MM.1S (cell line): Measurements from ENCODE around the gene MBOAT2.

Source experiments
- DNase-seq: peaks from one replicate; pipeline ENCODE4 v3.0.0-alpha.2; 2015
- H2AFZ ChIP-seq: fragments of 300-600 bp; sonication (generic); 2 replicates; pipeline ENCODE4 v1.6.0; 2016; ENCODE audit warnings: antibody characterized with exemption, low read length
- H3F3A ChIP-seq: fragments of 300-600 bp; sonication (generic); 2 replicates; pipeline ENCODE4 v1.6.1; 2016; ENCODE audit warnings: mild to moderate bottlenecking, antibody characterized with exemption, low read length, moderate library complexity, mixed read lengths; ENCODE audit not compliant: insufficient read depth
- H3K27ac ChIP-seq: fragments of 300-600 bp; sonication (generic); 2 replicates; pipeline ENCODE4 v1.5.1; 2016; ENCODE audit warnings: mild to moderate bottlenecking, low read length
- H3K27me3 ChIP-seq: fragments of 300-600 bp; sonication (generic); replicated peaks from 2 replicates; pipeline ENCODE4 v1.6.0; 2016; ENCODE audit warnings: low read length; ENCODE audit not compliant: insufficient read depth
- H3K36me3 ChIP-seq: fragments of 300-600 bp; sonication (generic); replicated peaks from 2 replicates; pipeline ENCODE4 v1.6.1; 2016; ENCODE audit warnings: mild to moderate bottlenecking, low read length, mixed read lengths; ENCODE audit not compliant: insufficient read depth
- H3K4me1 ChIP-seq: fragments of 300-600 bp; sonication (generic); 2 replicates; pipeline ENCODE4 v1.6.1; 2016; ENCODE audit warnings: low read length, mixed read lengths
- H3K4me2 ChIP-seq: fragments of 300-600 bp; sonication (generic); 2 replicates; pipeline ENCODE4 v1.6.0; 2016; ENCODE audit warnings: low read depth, low read length
- H3K4me3 ChIP-seq: fragments of 300-600 bp; sonication (generic); 2 replicates; pipeline ENCODE4 v1.5.1; 2016; ENCODE audit warnings: low read length, mixed read lengths
- H3K79me2 ChIP-seq: fragments of 300-600 bp; sonication (generic); 2 replicates; pipeline ENCODE4 v1.6.1; 2016; ENCODE audit warnings: mixed run types, low read length, mixed read lengths
- H3K9ac ChIP-seq: fragments of 300-600 bp; sonication (generic); 2 replicates; pipeline ENCODE4 v1.6.1; 2016; ENCODE audit warnings: low read length, mixed read lengths
- H3K9me2 ChIP-seq: fragments of 300-600 bp; sonication (generic); replicated peaks from 2 replicates; pipeline ENCODE4 v1.6.1; 2016; ENCODE audit warnings: mild to moderate bottlenecking, low read length, mixed read lengths; ENCODE audit not compliant: insufficient read depth
- H3K9me3 ChIP-seq: fragments of 300-600 bp; sonication (generic); replicated peaks from 2 replicates; pipeline ENCODE4 v1.6.1; 2016; ENCODE audit warnings: mild to moderate bottlenecking, low read length, mixed read lengths; ENCODE audit not compliant: insufficient read depth
- H4K20me1 ChIP-seq: fragments of 300-600 bp; sonication (generic); 2 replicates; pipeline ENCODE4 v1.6.1; 2016; ENCODE audit warnings: mild to moderate bottlenecking, low read length, moderate library complexity, mixed read lengths; ENCODE audit not compliant: insufficient read depth
- CTCF ChIP-seq: fragments of 300-600 bp; sonication (generic); IDR thresholded peaks from 2 replicates; pipeline ENCODE4 v1.5.1; 2016; ENCODE audit warnings: antibody characterized with exemption, low read length, mixed read lengths
- EZH2 ChIP-seq: fragments of 300-600 bp; sonication (generic); optimal IDR thresholded peaks from 2 replicates; pipeline ENCODE3; 2017; ENCODE audit warnings: low read depth, mild to moderate bottlenecking, antibody characterized with exemption, low read length, mixed read lengths
- EZH2phosphoT487 ChIP-seq: fragments of 300-600 bp; sonication (generic); IDR thresholded peaks from 2 replicates; pipeline ENCODE4 v1.6.1; 2018; ENCODE audit warnings: antibody characterized with exemption, low read length

The MBOAT2 gene

GRCh38 chr2:8855010-8855409 lies 148.5 kb downstream of the MBOAT2 start:
- no peak for DNase-seq
- H3K9me2 ChIP-seq, result no peaks in the 10 kb centered on the region
- no peaks in the 10 kb centered on the region for H3K27me3 ChIP-seq

GRCh38 chr2:8853426-8853825 lies 150.1 kb downstream of the MBOAT2 start:
- Histone ChIP-seq H3K36me3 (no peaks in the 10 kb centered on the region), H3F3A (no peaks in the 10 kb centered on the region), H2AFZ (no peak overlapping the region), H3K27ac (no peak overlapping the region), H4K20me1 (no peaks in the 10 kb centered on the region), H3K9me2 (no peaks in the 10 kb centered on the region), H3K4me3 (no peak overlapping the region), H3K79me2 (no peaks in the 10 kb centered on the region), H3K4me1 (no peaks in the 10 kb centered on the region), H3K27me3 (no peaks in the 10 kb centered on the region), H3K9ac (no peak overlapping the region), H3K9me3 (no peaks in the 10 kb centered on the region), H3K4me2 (no peak overlapping the region)
- TF ChIP-seq EZH2phosphoT487 (no peak), EZH2 (no peak), CTCF (no peak)
- no peak for DNase-seq

More at GRCh38 chr2:8855010-8855409, 148.5 kb downstream of the MBOAT2 start:
- no peaks in the 10 kb centered on the region for H3K79me2 ChIP-seq
- H3K9ac ChIP-seq, result no peak overlapping the region
- no peaks in the 10 kb centered on the region for H3K4me1 ChIP-seq
- no peak overlapping the region for H3K4me3 ChIP-seq
- no peaks in the 10 kb centered on the region for H3K36me3 ChIP-seq
- no peak overlapping the region for H3K27ac ChIP-seq
- no peaks in the 10 kb centered on the region for H3F3A ChIP-seq
- no peaks in the 10 kb centered on the region for H4K20me1 ChIP-seq
- no peaks in the 10 kb centered on the region for H3K9me3 ChIP-seq
- no peak for TF ChIP-seq EZH2
- TF ChIP-seq CTCF, result no peak
- no peak for TF ChIP-seq EZH2phosphoT487
- no peak overlapping the region for H2AFZ ChIP-seq
- H3K4me2 ChIP-seq, result no peak overlapping the region

GRCh38 chr2:8851811-8852560 lies 151.5 kb downstream of the MBOAT2 start:
- no peaks in the 10 kb centered on the region for H4K20me1 ChIP-seq
- H3K27ac ChIP-seq, result no peak overlapping the region
- no peaks in the 10 kb centered on the region for H3K27me3 ChIP-seq
- no peaks in the 10 kb centered on the region for H3K36me3 ChIP-seq
- no peak for DNase-seq
- TF ChIP-seq EZH2, result no peak
- no peaks in the 10 kb centered on the region for H3K79me2 ChIP-seq
- no peak overlapping the region for H3K4me3 ChIP-seq
- no peak overlapping the region for H2AFZ ChIP-seq
- H3K9me3 ChIP-seq, result no peaks in the 10 kb centered on the region
- H3F3A ChIP-seq, result no peaks in the 10 kb centered on the region
- no peaks in the 10 kb centered on the region for H3K4me1 ChIP-seq
- H3K4me2 ChIP-seq, result no peak overlapping the region
- H3K9ac ChIP-seq, result no peak overlapping the region
- no peaks in the 10 kb centered on the region for H3K9me2 ChIP-seq

GRCh38 chr2:8850845-8851487 lies 152.5 kb downstream of the MBOAT2 start:
- Histone ChIP-seq H3F3A (no peaks in the 10 kb centered on the region), H3K27me3 (no peaks in the 10 kb centered on the region), H3K9me3 (no peaks in the 10 kb centered on the region), H3K4me2 (no peak overlapping the region), H4K20me1 (no peaks in the 10 kb centered on the region), H2AFZ (no peak overlapping the region), H3K9ac (no peak overlapping the region), H3K4me3 (no peak overlapping the region), H3K9me2 (no peaks in the 10 kb centered on the region), H3K27ac (no peak overlapping the region), H3K4me1 (no peaks in the 10 kb centered on the region), H3K36me3 (no peaks in the 10 kb centered on the region), H3K79me2 (no peaks in the 10 kb centered on the region)
- DNase-seq, result no peak
- TF ChIP-seq EZH2 (no peak), EZH2phosphoT487 (no peak), CTCF (no peak)
